Renal cortex interstitium (tissue), 11 donors: Measurements from ENCODE around the gene RBM33. TPM values are rescaled to one million over a fixed set of nuclear protein-coding genes. Genes with fewer than 3 reads are reported as not detected.

Experiments
- DNase-seq, 11 donors: peaks; one replicate each; pipeline ENCODE4 v3.0.0-alpha.2; 2013; ENCODE audit warnings: low read depth in 9 of 11, low spot score in 4 of 11; ENCODE audit errors: extremely low read depth in 1 of 11
- polyA plus RNA-seq, 3 donors: library from polyadenylated mRNA; unstranded; fragments of 120-200 nt; gene quantifications; one replicate each; pipeline ENCODE4 v1.2.1, GENCODE V29; 2013; ENCODE audit not compliant: insufficient read length in 3 of 3

RBM33 gene
- polyA plus RNA-seq, 3 donors = 31.6 to 45.8 (median 37.7) TPM

- DNase-seq = no peak
Measured at GRCh38 chr7:155732286-155732685, 87.8 kb downstream of the RBM33 start.

GRCh38 chr7:155733582-155734444 is 89.4 kb downstream of the RBM33 start:
- no peak for DNase-seq

- no peak for DNase-seq
Measured at GRCh38 chr7:155734445-155734809, 90.0 kb downstream of the RBM33 start.

- no peak for DNase-seq
Measured at GRCh38 chr7:155735442-155736115, 91.1 kb downstream of the RBM33 start.

DNA sequence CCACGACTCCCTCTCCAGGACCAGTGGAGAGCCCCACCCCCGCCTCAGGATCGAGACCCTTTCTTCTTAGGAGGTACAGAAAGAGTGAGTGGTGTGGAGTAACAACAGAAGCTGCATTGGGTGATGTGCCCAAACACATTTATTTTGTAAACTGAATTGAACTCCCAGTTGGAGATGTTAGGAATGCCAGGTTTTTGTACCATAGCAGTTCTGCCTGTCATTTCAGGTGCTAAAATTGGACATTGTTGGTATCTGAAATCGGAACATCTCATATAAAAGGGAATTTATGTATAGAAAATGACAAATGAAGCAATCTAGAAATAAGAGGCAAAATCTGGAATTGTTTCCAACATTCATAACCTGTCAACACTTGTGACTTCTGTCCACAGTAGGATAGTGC is 93.1 kb downstream of the RBM33 start:
- DNase-seq = no peak

GRCh38 chr7:155738104-155738503 is 93.6 kb downstream of the RBM33 start:
- no peak for DNase-seq

DNA sequence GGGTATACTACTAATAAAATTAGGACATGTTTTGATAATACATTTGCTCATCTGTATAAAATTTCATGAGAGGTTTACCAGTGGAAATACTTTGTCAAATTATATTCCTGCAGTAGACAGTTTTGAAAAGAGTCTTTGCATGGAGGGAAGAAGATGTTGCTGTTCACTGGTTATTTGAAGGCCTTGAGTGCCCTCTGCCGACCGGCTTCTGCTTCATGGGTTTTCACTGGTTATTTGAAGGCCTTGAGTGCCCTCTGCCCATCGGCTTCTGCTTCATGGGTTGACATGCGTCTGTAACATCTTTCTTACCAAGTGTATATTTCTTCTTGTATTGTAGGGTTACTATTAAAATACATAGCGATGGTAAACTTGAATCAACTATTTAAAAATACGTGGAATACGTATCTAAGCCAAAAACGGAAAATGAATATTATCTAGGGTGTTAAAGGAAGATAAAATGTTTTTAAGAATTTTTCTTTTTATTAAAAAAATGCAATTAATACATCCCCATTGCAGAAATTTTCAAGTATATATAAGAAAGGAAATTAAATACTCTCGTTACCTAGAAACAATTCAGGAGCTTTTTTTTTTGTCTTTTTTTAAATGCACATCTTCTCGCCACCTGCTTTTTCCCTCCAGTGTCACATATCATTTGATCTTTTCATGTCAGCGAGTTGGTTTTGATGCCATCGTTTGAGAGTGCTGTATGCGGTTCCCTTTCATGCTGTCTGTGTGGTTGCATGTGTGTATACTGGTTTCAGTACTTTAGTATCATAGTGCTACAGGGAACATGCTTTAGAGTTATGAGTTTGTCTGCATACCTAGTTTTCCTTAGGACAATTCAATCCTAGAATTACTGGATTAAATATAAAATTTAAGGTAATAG is 94.4 kb downstream of the RBM33 start:
- DNase-seq = peak; percentile 15 to 62 (median 43)

GRCh38 chr7:155739538-155740143 is 95.2 kb downstream of the RBM33 start:
- DNase-seq = no peak

DNA sequence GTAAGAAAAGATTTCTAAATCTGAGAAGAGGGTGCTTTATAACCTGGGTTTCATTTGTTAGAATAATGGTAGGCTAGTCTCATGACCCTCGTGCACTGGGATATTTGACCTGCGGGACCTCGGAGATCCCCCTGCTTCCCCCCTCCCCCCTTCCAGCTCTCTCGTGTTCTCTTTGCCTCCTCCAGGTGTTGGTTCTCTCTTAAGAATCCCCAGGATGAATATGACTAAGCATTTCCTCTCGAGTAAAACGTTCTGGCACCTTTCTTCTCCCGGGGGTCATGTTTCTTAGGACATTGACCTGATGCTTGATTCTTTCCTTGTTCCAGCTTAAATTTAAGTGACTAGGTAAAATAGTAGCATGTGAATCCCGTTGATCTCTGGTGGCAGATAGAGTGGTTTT is 96.6 kb downstream of the RBM33 start:
- DNase-seq = no peak

DNA sequence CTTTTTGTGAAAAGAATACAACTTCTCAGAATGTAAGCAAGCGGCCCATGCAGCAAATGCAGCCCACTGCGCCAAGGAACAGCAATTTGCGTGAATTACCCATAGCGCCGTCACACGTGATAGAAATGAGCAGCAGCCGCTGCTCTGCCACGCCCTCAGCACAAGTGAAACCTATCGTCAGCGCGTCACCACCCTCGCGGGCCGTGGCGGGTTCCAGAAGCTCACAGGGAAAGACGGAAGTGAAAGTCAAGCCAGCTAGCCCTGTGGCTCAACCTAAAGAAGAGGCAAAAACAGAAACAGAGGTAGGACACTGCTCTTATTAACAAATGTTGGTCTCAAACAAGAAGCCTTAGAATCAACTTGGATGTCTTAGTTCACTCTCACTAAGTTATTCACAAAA is 97.3 kb downstream of the RBM33 start:
- no peak for DNase-seq

DNA sequence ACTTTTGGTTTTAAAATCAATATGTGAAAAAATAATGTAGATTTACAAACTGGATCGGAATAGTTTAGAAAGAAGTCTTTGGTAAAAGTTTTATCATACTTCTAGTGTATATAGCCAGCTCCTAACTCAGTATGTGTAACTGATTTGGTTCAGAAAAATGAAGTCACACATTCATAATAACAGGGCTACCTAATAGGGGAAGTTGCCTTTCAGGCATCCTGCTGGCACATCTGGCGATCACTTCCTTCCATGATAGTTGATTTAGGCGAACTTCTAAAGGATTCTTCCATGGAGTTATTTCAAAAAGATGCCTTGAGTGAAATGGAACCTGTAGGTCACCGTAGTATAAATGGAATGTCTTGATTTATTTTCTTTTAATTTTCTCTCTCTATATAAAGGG is 98.7 kb downstream of the RBM33 start:
- no peak for DNase-seq

GRCh38 chr7:155744971-155745683 is 100.7 kb downstream of the RBM33 start:
- DNase-seq = no peak

GRCh38 chr7:155745737-155746136 is 101.3 kb downstream of the RBM33 start:
- DNase-seq = no peak

DNA sequence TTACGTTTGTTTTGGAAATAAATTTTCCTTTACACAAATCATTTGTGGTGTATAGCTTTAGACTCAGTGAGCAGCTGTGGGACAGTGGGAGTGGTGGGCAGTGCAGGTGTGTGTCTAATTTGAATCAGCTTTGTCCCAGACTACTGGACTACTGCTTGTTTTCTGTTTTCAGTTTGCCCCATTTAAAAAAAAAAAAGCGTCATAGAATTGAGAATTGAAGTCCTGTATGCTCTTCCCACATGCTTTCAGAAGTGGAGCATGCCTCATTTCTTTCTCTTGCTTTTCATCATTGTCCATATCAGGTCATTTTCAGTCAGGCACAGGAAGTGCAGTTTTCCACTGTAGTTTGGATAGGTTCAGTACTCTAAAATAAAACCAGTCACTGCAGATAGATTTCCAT is 101.7 kb downstream of the RBM33 start:
- no peak for DNase-seq

DNA sequence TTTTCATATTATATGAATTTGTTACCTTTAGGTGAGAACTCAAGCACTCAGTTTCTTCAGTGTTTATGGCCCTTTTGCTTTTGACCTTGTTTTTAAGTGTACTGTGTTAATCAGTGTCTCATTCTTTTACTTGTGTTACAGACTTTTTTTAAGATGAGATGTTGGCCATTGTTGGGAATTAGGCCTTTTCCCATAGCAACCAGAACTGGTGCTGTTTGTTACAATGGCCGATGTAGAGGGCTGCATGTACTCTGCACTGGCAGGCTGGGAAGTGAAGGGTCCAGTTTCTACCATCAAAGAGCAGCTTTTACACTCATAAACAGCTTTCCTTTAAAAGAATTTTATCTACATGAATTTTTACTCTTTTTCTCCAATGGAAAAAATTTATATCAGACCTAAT is 102.7 kb downstream of the RBM33 start:
- no peak for DNase-seq

DNA sequence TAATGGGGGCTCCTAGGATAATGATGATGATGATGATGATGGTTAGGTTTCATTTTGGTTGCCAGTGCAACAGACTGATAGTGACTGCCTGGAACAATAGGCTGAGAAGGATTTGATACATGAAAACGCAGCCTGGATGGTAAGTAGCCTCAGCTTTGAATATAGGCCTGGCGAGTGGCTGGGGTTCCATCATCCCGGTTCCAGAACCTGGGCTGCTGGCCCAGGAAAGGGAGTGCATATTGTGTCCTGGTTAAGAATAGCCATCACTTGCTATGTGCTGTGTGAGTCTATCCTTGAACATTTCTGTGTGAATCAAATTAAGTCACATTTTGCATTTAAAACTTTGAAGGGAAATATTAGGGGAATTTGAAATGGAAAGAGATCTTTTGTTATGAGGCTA is 105.1 kb downstream of the RBM33 start:
- DNase-seq = no peak

GRCh38 chr7:155750255-155751125 is 106.0 kb downstream of the RBM33 start:
- DNase-seq = no peak

DNA sequence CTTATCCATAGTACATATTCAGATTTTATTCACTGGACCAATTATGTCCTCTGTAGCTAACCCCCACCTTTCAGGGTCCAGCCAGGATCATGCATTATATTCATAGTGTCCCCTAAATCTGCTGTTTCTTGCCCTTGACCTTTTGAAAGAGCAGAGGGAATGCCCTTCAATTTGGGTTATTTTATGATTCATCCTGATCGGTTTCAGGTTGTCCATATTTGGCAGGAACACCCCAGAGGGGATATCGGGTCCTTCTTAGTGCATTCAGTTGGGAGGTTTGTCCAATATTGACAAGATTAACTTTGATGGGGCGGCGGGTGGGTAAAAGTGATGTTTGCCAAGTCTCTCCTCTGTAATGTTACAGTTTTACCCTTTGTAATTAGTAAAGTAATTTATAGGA is 106.9 kb downstream of the RBM33 start:
- DNase-seq = no peak
